ENCODE data around the gene DIP2C. TPM values are rescaled to one million over a fixed set of nuclear protein-coding genes. Genes with fewer than 3 reads are reported as not detected.
A peak's percentile ranks its signal among the peaks of the same experiment; 100 is the strongest.

The DIP2C gene
- total RNA-seq, 4 donors from 2014 or later, result 2.4 to 14.9 (median 6.1) TPM

DNA sequence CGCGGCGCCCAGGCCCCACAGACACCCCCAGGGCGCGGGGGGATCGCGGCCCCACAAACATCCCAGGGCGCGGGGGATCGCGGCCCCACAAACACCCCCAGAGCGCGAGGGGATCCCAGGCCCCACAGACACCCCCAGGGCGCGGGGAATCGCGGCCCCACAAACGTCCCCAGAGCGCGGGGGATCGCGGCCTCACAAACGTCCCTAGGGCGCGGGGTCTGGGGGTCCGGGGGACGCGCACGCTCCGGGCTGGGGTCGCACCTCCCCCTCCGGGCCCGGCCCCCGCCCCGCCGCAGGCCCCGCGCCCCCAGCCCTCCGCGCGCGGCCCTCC is 382 bp downstream of the DIP2C start:
- Histone ChIP-seq H3K27ac (peak overlapping the region; percentile 75 to 91 (median 86)), H3K36me3 (no peaks in the 10 kb centered on the region), H3K4me1 (peaks cover 5 to 49% (median 14%) of the 10 kb centered on the region in 3 donors), H3K9me3 (no peaks in the 10 kb centered on the region), H3K27me3 (peaks cover 0 to 12% (median 0%) of the 10 kb centered on the region in 4 donors), H3K4me3 (peak overlapping the region; percentile 61 to 87 (median 70))
- 0% methylated on average over 8 of the region's 42 CpGs; no CpG with 5 or more reads in 1 of the 2 donors for WGBS, 2 donors
- DNase-seq, result no peak
- TF ChIP-seq POLR2A (IDR thresholded peaks at IDR 0.05), result no peak
- TF ChIP-seq, protein P1, sequence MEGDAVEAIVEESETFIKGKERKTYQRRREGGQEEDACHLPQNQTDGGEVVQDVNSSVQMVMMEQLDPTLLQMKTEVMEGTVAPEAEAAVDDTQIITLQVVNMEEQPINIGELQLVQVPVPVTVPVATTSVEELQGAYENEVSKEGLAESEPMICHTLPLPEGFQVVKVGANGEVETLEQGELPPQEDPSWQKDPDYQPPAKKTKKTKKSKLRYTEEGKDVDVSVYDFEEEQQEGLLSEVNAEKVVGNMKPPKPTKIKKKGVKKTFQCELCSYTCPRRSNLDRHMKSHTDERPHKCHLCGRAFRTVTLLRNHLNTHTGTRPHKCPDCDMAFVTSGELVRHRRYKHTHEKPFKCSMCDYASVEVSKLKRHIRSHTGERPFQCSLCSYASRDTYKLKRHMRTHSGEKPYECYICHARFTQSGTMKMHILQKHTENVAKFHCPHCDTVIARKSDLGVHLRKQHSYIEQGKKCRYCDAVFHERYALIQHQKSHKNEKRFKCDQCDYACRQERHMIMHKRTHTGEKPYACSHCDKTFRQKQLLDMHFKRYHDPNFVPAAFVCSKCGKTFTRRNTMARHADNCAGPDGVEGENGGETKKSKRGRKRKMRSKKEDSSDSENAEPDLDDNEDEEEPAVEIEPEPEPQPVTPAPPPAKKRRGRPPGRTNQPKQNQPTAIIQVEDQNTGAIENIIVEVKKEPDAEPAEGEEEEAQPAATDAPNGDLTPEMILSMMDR (IDR thresholded peaks at IDR 0.05), result no peak
- intact Hi-C loops (cut with DNase I), result loop anchor here (10.0 kb wide), 1 partner anchor 174 kb away; no protein-coding TSS in a partner anchor

DNA sequence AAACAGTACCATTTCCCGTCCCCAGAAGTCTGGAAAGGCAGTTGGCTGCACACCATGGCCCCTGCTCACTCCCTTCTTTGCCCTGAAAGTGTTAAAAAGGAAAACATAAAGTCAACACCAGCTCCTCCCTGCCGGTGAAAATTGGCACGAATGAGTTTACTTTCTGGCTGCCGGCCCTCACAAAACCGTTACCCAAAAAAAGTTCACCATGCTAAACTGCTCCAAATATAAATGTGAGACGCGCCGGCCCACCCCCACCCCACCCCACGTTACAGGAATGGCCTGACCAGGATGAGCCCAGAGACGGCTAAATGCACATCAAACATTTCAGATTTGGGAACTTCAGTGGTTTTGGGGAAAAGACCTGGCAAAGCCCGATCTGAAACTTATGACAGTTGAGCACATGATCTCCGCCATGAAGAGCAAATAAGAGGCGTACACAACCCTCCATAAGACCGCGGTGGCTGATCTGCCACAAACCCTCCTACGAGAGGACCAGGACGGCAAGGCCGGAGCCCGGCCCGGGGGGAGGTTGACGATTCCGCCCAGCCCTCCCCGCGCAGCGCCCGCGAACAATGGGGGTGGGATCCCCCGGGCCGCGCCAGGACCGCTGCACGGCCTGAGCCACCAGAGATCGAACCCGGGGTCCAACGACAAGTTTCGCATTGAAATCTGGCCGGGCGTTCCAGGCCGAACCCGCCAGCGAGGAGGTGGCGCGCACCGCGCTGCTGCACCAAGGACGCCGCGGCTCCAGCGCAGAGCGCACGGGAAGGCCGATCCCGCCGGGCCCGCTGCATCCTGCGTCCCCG is 952 bp downstream of the DIP2C start:
- TF ChIP-seq, protein P1 (IDR thresholded peaks at IDR 0.05), result no peak
- no peak for TF ChIP-seq POLR2A (IDR thresholded peaks at IDR 0.05)
- no peak for DNase-seq
- no peaks in the 10 kb centered on the region for H3K36me3 ChIP-seq
- no peaks in the 10 kb centered on the region for H3K9me3 ChIP-seq
- H3K4me1 ChIP-seq, result peaks cover 11 to 50% (median 13%) of the 10 kb centered on the region in 3 donors
- intact Hi-C loops (cut with DNase I), result loop anchor here (10.0 kb wide), 1 partner anchor 174 kb away; no protein-coding TSS in a partner anchor
- H3K4me3 ChIP-seq, result peak overlapping the region; percentile 61 to 87 (median 70)
- peak overlapping the region; percentile 75 to 91 (median 86) for H3K27ac ChIP-seq
- WGBS, 2 donors, result 4 to 17% methylated on average over 9 to 15 of the region's 57 CpGs
- H3K27me3 ChIP-seq, result peaks cover 0 to 12% (median 0%) of the 10 kb centered on the region in 4 donors

DNA sequence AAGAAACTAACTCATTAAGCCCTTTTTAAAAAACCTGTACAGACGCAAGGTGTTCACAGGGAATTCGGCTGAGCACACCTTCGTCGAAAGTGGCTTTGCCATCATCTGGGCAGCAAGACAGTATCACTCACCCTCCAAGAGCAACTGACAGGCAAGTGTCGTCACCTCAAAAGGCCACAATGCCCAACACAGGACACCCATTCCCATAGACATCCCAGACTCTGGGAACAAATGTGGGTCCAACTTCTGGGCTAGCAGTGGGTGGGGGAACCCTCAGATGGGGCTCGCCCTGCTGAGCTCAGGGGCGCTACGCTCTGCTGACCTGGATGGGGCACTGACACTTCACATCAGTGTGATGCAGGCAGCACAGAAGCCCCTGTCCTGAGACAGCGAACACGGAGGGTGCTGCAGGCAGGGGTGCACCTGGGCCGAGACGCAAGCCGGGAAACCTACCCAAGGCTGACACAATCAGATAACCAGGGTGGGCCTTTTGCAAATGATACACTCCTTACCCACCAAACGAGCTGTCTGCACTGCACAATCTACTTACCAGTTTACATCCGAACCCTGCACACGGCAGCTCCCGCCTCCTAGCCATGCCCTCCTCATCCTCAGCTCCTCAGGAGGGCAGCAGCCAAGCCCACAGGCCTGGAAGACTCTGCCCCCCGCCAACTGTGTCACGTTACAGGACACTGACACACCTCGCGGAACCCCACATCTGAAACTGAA is 1.7 kb downstream of the DIP2C start:
- 65 to 78% methylated on average over 14 to 17 of the region's 21 CpGs for WGBS, 2 donors
- peak overlapping the region in 3 of 4 donors; percentile 61 to 87 (median 79) for H3K4me3 ChIP-seq
- no peak for TF ChIP-seq POLR2A (IDR thresholded peaks at IDR 0.05)
- TF ChIP-seq, protein P1 (IDR thresholded peaks at IDR 0.05), result no peak
- no peak for DNase-seq
- peak overlapping the region in 3 of 4 donors; percentile 83 to 91 (median 90) for H3K27ac ChIP-seq
- no peaks in the 10 kb centered on the region for H3K9me3 ChIP-seq
- H3K4me1 ChIP-seq, result peaks cover 9 to 50% (median 11%) of the 10 kb centered on the region in 3 donors
- H3K27me3 ChIP-seq, result peaks cover 0 to 9% (median 0%) of the 10 kb centered on the region in 4 donors
- H3K36me3 ChIP-seq, result no peaks in the 10 kb centered on the region
- intact Hi-C loops (cut with DNase I), result loop anchor here (10.0 kb wide), 1 partner anchor 173 kb away; no protein-coding TSS in a partner anchor

DNA sequence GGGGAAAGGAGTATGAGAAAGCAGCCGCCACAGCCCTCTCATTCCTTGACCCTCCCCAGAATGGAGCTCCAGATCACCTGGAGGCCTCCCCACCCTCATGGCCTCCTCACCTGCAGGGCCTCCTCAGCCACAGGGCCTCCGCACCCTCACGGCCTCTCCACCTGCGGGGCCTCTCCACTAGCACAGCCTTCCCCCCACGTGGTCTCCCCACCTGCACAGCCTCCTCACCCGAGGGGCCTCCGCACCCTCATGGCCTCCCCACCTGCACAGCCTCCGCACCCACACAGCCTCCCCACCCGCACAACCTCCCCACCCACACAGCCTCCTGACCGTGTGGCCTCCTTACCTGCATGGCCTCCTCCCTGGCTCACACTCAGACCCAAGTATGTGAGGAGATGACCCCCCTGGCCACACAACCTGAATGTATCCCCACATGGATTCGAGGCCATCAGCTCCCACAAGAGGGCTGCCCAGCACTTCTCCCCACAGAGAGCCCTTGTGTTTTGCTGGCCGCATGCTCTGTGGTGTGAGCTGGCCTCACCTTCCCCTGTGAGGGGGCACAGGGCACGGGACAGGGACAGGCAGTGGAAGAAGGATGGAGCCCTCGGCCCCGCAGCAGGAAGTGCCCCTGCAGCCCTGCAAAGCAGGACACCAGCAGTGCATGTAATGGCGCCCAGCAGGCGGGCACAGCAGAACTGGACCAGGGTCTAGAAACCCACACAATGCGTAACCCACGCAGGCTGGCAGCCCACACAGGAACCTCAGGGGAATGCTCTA is 3.1 kb downstream of the DIP2C start:
- Histone ChIP-seq H3K4me3 (no peak overlapping the region), H3K27ac (no peak overlapping the region), H3K36me3 (no peaks in the 10 kb centered on the region), H3K27me3 (peaks cover 0 to 5% (median 0%) of the 10 kb centered on the region in 4 donors), H3K4me1 (peaks cover 9 to 57% (median 11%) of the 10 kb centered on the region in 3 donors), H3K9me3 (no peaks in the 10 kb centered on the region)
- no peak for TF ChIP-seq POLR2A (IDR thresholded peaks at IDR 0.05)
- TF ChIP-seq, protein P1 (IDR thresholded peaks at IDR 0.05), result no peak
- intact Hi-C loops (cut with DNase I), result loop anchor here (10.0 kb wide), 1 partner anchor 172 kb away; no protein-coding TSS in a partner anchor
- WGBS, 2 donors, result 94 to 98% methylated on average over 13 to 19 of the region's 19 CpGs
- DNase-seq, result no peak
